HG02870 (cell line): ENCODE measurements around the gene CDKL4.
"Not testable (repeated sequence)": the region's sequence is repeated elsewhere in the genome, so short reads cannot be mapped to it uniquely, and the experiment has no call there.

Source experiments
- ATAC-seq: cut with Tn5 transposase; IDR thresholded peaks from one replicate; pipeline ENCODE4 v1.9.1; 2021; ENCODE audit warnings: mild to moderate bottlenecking, moderate library complexity; ENCODE audit not compliant: unreplicated experiment

Gene CDKL4

GRCh38 chr2:39179974-39180960, 63.5 kb downstream of the CDKL4 start:
- no peak for ATAC-seq

- ATAC-seq, result no peak
Measured at GRCh38 chr2:39178756-39179155, 65.0 kb downstream of the CDKL4 start.

- ATAC-seq, result no peak
Measured at GRCh38 chr2:39176997-39177396, 66.8 kb downstream of the CDKL4 start.

- no peak for ATAC-seq
Measured at GRCh38 chr2:39175026-39175812, 68.6 kb downstream of the CDKL4 start.

- ATAC-seq, result no peak
Measured at GRCh38 chr2:39174022-39174421, 69.7 kb downstream of the CDKL4 start.

- ATAC-seq, result not testable (repeated sequence)
Measured at GRCh38 chr2:39172047-39172706, 71.6 kb downstream of the CDKL4 start.

- ATAC-seq, result no peak
Measured at GRCh38 chr2:39171621-39172020, 72.1 kb downstream of the CDKL4 start.

GRCh38 chr2:39164089-39164488, 79.7 kb downstream of the CDKL4 start:
- ATAC-seq, result no peak

GRCh38 chr2:39160982-39161381, 82.8 kb downstream of the CDKL4 start:
- no peak for ATAC-seq

- no peak for ATAC-seq
Measured at GRCh38 chr2:39159283-39159682, 84.5 kb downstream of the CDKL4 start.

GRCh38 chr2:39158351-39158750, 85.4 kb downstream of the CDKL4 start:
- no peak for ATAC-seq

GRCh38 chr2:39156846-39157245, 86.9 kb downstream of the CDKL4 start:
- no peak for ATAC-seq

GRCh38 chr2:39156107-39156506, 87.7 kb downstream of the CDKL4 start:
- no peak for ATAC-seq

- ATAC-seq, result not testable (repeated sequence)
Measured at GRCh38 chr2:39155573-39155972, 88.2 kb downstream of the CDKL4 start.

GRCh38 chr2:39154944-39155343, 88.8 kb downstream of the CDKL4 start:
- no peak for ATAC-seq

- ATAC-seq, result no peak
Measured at GRCh38 chr2:39153312-39153711, 90.5 kb downstream of the CDKL4 start.

GRCh38 chr2:39152504-39152903, 91.3 kb downstream of the CDKL4 start:
- ATAC-seq, result no peak

GRCh38 chr2:39150890-39151497, 92.8 kb downstream of the CDKL4 start:
- ATAC-seq, result no peak

- no peak for ATAC-seq
Measured at GRCh38 chr2:39150102-39150562, 93.6 kb downstream of the CDKL4 start.

- ATAC-seq, result no peak
Measured at GRCh38 chr2:39146630-39147029, 97.1 kb downstream of the CDKL4 start.
